C4-2B (cell line): Measurements from ENCODE around the gene GRM2.

Source experiments
- CTCF ChIP-seq: fragments of 450-650 bp; conservative IDR thresholded peaks from 2 replicates; pipeline ENCODE4 v1.5.1; 2017; ENCODE audit warnings: mild to moderate bottlenecking
- ZFX ChIP-seq: fragments of 450-650 bp; IDR thresholded peaks from 2 replicates; pipeline ENCODE4 v1.6.1; 2017

- no peak for TF ChIP-seq CTCF
- no peak for TF ChIP-seq ZFX
Observed at GRCh38 chr3:51696954-51697353, 9.9 kb upstream of the GRM2 start.
